IgD-negative memory B cell (primary cell): ENCODE data around the gene CHD8. TPM values are rescaled to one million over a fixed set of nuclear protein-coding genes. Genes with fewer than 3 reads are reported as not detected.
A peak's percentile ranks its signal among the peaks of the same experiment; 100 is the strongest.

Experiments used
- H3K27ac Mint-ChIP-seq, 3 donors: one replicate each; pipeline ENCODE4 v1.8.0; 2020 to 2022; ENCODE audit warnings: mild to moderate bottlenecking in 3 of 3, mixed read lengths in 3 of 3, moderate library complexity in 1 of 3
- H3K27me3 Mint-ChIP-seq: one replicate; pipeline ENCODE4 v1.8.0; 2021; ENCODE audit warnings: mixed read lengths
- H3K36me3 Mint-ChIP-seq: one replicate; pipeline ENCODE4 v1.8.0; 2020; ENCODE audit warnings: mild to moderate bottlenecking, mixed read lengths
- H3K4me1 Mint-ChIP-seq, 3 donors: one replicate each; pipeline ENCODE4 v1.8.0; 2020 to 2022; ENCODE audit warnings: mixed read lengths in 3 of 3, mild to moderate bottlenecking in 1 of 3
- H3K4me3 Mint-ChIP-seq, 4 donors: one replicate each; pipeline ENCODE4 v1.8.0; 2020 to 2022; ENCODE audit warnings: mild to moderate bottlenecking in 4 of 4, mixed read lengths in 4 of 4, moderate library complexity in 3 of 4
- H3K9me3 Mint-ChIP-seq, 3 donors: one replicate each; pipeline ENCODE4 v1.8.0; 2020 to 2021; ENCODE audit warnings: mixed read lengths in 3 of 3, mild to moderate bottlenecking in 1 of 3
- polyA plus RNA-seq: library from polyadenylated mRNA; unstranded; fragments of 300-500 nt; fragmentation: Illumina TruSeq; gene quantifications from one replicate; pipeline ENCODE4 v1.2.3, GENCODE V29; 2021

CHD8 gene
- polyA plus RNA-seq, 1 donor from 2014 or later, result 44.4 TPM

- peak overlapping the region; percentile 16 to 92 (median 65) for H3K27ac Mint-ChIP-seq
- no peaks in the 10 kb centered on the region for H3K27me3 Mint-ChIP-seq
- peaks cover 7 to 13% (median 7%) of the 10 kb centered on the region in 3 donors for H3K4me1 Mint-ChIP-seq
- peaks cover 0 to 10% (median 7%) of the 10 kb centered on the region in 3 donors for H3K9me3 Mint-ChIP-seq
- peaks cover 19% of the 10 kb centered on the region for H3K36me3 Mint-ChIP-seq
- H3K4me3 Mint-ChIP-seq, result peak overlapping the region in 2 of 4 donors; percentile 21 to 73
Observed at GRCh38 chr14:21352587-21352986, 103.3 kb downstream of the CHD8 start.

- no peaks in the 10 kb centered on the region for H3K27me3 Mint-ChIP-seq
- H3K36me3 Mint-ChIP-seq, result peaks cover 18% of the 10 kb centered on the region
- peak overlapping the region in 2 of 3 donors; percentile 6 to 73 for H3K27ac Mint-ChIP-seq
- H3K9me3 Mint-ChIP-seq, result peaks cover 0 to 10% (median 7%) of the 10 kb centered on the region in 3 donors
- H3K4me3 Mint-ChIP-seq, result no peak overlapping the region
- peaks cover 7 to 13% (median 7%) of the 10 kb centered on the region in 3 donors for H3K4me1 Mint-ChIP-seq
Observed at GRCh38 chr14:21350539-21350938, 105.4 kb downstream of the CHD8 start.

- Mint-ChIP-seq H3K27ac (no peak overlapping the region), H3K4me3 (no peak overlapping the region), H3K36me3 (peaks cover 6% of the 10 kb centered on the region), H3K4me1 (peaks cover 1 to 11% (median 3%) of the 10 kb centered on the region in 3 donors), H3K9me3 (peaks cover 0 to 3% (median 2%) of the 10 kb centered on the region in 3 donors), H3K27me3 (no peaks in the 10 kb centered on the region)
Observed at GRCh38 chr14:21347201-21347600, 108.7 kb downstream of the CHD8 start.

- H3K27ac Mint-ChIP-seq, result no peak overlapping the region
- no peaks in the 10 kb centered on the region for H3K9me3 Mint-ChIP-seq
- peaks cover 0 to 6% (median 3%) of the 10 kb centered on the region in 3 donors for H3K4me1 Mint-ChIP-seq
- peaks cover 4% of the 10 kb centered on the region for H3K36me3 Mint-ChIP-seq
- H3K27me3 Mint-ChIP-seq, result no peaks in the 10 kb centered on the region
- H3K4me3 Mint-ChIP-seq, result no peak overlapping the region
Observed at GRCh38 chr14:21346532-21347135, 109.3 kb downstream of the CHD8 start.

GRCh38 chr14:21343035-21343794 is 112.7 kb downstream of the CHD8 start:
- H3K27me3 Mint-ChIP-seq, result peaks cover 3% of the 10 kb centered on the region
- H3K36me3 Mint-ChIP-seq, result no peaks in the 10 kb centered on the region
- no peak overlapping the region for H3K4me3 Mint-ChIP-seq
- H3K4me1 Mint-ChIP-seq, result peaks cover 0 to 3% (median 0%) of the 10 kb centered on the region in 3 donors
- H3K27ac Mint-ChIP-seq, result no peak overlapping the region
- H3K9me3 Mint-ChIP-seq, result no peaks in the 10 kb centered on the region

Other genes with a start within 250 kb of the CHD8 start
- 741 TPM for gene HNRNPC, start 186.7 kb downstream of the CHD8 start, polyA plus RNA-seq
- gene RPGRIP1, start 176.0 kb downstream of the CHD8 start, polyA plus RNA-seq, result 0.14 TPM
- 66.7 TPM for gene SUPT16H, start 72.1 kb downstream of the CHD8 start, polyA plus RNA-seq
- 8.2 TPM for gene RAB2B, start 20.8 kb upstream of the CHD8 start, polyA plus RNA-seq
- gene TOX4, start 21.1 kb upstream of the CHD8 start, polyA plus RNA-seq, result 91.0 TPM
- 20.6 TPM for gene METTL3, start 55.2 kb upstream of the CHD8 start, polyA plus RNA-seq
- 0.34 TPM for gene SALL2, start 70.2 kb upstream of the CHD8 start, polyA plus RNA-seq
- gene OR10G3, start 124.0 kb upstream of the CHD8 start, polyA plus RNA-seq, result not detected
- gene OR10G2, start 178.8 kb upstream of the CHD8 start, polyA plus RNA-seq, result not detected
- gene OR4E2, start 197.7 kb upstream of the CHD8 start, polyA plus RNA-seq, result not detected
- not detected for gene OR4E1, start 217.7 kb upstream of the CHD8 start, polyA plus RNA-seq